ENCODE measurements around the gene BSN.

- TF ChIP-seq POLR2AphosphoS5 (IDR thresholded peaks at IDR 0.05; ENCODE audit: low read depth, low read length): no peak
- TF ChIP-seq TAF1 (IDR thresholded peaks at IDR 0.05; ENCODE audit: borderline replicate concordance, insufficient read depth, low read length): no peak
- no peak for TF ChIP-seq REST (IDR thresholded peaks at IDR 0.05; ENCODE audit: insufficient read depth in 1 of 2, low read depth in 2 of 2, low read length in 2 of 2)
Measured at GRCh38 chr3:49626101-49626581, 71.9 kb downstream of the BSN start.
